Cerebellar nuclear complex (tissue), 1 donor: Measurements from ENCODE around the gene WT1.
"Not testable (repeated sequence)": the region's sequence is repeated elsewhere in the genome, so short reads cannot be mapped to it uniquely, and the experiment has no call there.

Source experiments
- DNase-seq, 2 experiments: peaks; one replicate each; lab custom pipeline; 2025; lab: John Stamatoyannopoulos, UW

The WT1 gene

GRCh38 chr11:32387411-32387810 is 47.9 kb downstream of the WT1 start:
- no peak for DNase-seq

DNA sequence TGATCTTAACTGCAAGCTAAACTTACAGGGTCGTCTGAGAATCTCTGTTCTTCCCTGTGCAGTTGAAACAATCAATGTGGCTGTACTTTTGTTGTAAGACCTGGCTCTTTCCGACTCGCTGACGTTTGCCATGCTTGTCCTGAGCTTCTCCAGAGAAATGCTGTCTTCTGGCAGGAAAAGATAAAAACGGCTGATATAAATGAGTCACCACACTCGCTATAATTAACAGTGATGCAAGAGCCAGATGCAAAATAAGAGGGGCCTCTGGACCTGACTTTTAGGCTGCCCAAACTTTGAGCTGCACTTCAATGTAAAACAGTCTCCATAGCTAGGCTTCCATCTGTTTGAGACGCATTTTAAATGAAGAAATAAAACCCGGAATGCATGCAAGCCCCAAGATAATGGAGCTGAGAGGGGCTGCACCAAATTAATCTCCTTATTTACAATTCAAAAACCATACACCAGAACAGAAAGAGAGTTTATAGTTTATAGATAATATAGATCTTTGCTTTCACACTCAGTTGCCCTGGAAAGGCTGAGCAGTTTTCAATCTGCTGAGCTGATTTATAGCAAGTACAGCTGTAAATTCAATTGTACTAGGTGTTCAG is 48.5 kb downstream of the WT1 start:
- no peak for DNase-seq

- DNase-seq, result no peak
These were observed 49.3 kb downstream of the WT1 start for GRCh38 chr11:32385998-32386397.

- DNase-seq, result no peak
These were observed 52.8 kb downstream of the WT1 start for GRCh38 chr11:32382339-32383049.

GRCh38 chr11:32381179-32381578 is 54.2 kb downstream of the WT1 start:
- DNase-seq, result no peak

DNA sequence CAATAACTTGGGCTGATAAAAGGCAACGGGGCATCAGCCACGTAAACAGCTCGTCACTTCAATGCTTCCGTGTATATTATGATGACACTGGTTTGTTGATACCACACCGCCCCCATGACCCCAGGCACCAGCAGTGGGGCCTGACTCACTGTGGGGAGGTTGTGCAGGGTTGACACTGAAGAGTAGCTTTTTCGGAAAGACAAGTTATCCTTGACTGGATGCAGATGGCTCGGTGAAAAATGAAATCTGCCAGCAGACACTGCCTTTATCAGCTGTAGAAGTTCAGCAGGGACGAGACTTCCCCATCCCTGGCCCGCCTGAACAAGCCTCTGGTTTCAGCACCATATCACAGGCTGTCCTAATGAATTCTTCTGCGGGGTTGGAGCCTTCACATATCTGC is 55.6 kb downstream of the WT1 start:
- no peak for DNase-seq

DNA sequence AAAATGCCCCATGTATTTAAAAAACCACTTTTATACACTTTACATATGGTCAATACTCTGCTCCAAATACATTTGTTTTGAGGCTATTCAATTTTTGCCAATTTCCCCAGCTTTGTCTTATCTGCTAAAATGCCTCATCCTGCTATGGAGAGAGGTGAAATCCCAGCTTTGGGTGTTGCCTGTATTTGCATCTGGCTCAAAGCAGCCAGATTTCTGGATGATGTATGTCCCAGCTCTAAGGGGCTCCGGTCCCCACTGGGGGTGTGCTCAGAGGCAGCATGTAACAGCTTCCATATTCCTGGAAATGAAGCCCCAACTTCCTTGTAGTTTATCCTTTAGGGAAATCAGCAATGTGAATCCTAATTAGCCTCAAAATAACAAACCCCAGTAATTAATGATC is 59.5 kb downstream of the WT1 start:
- no peak for DNase-seq

DNA sequence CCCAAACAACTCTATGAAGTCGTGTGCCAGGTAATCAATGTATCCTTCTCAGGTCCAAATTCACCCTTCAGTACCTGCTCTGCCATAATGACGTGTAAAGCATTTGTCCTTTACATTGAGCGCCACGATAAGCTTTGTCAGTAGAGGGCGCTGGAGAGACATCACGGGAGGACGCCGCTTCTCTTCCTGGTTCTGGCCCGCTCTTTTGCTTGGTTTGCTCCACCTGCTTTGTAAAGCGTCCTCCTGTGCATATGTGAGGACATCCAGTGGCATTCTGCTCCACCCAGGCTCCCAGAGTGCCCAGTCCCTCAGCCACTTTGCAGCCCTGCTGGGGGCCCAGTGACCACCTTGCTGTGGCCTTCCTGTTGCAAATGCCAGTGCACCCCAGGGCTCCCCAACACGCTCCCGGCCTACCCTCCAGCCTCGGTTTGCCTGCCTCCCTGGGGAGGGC is 61.1 kb downstream of the WT1 start:
- DNase-seq, result no peak

DNA sequence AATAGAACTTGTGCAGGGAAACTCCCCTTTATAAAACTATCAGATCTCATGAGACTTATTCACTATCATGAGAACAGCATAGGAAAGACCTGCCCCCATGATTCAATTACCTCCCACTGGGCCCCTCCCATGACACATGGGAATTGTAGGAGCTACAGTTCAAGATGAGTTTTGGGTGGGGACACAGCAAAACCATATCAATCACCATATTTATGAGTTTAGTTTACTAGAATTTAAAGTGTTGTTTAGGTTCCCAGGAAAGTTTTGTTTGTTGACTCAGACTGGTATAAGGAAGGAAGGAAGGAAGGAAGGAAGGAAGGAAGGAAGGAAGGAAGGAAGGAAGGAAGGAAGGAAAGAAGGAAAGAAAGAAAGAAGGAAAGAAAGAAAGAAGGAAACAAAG is 65.4 kb downstream of the WT1 start:
- DNase-seq, result not testable (repeated sequence)

GRCh38 chr11:32366666-32367065 is 68.7 kb downstream of the WT1 start:
- no peak for DNase-seq

DNA sequence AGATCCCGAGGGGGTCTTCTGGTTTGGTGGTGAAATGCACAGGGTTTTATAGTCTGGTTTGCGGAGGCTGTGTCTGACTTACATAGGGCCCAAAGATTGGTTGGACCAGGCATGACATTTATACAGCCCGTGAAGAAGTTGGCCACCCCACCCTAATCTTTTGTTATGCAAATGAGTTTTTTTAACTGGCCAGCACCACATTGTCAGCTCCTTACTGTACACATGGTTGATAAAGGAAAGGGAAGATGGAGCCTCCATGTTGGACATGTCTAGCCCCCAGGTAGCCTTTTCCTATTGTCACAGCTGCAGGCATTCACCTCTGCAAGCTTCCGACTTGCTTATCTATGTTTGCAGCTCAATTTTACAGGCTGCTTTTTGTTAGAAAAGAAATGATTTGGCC is 70.1 kb downstream of the WT1 start:
- DNase-seq, result no peak

DNA sequence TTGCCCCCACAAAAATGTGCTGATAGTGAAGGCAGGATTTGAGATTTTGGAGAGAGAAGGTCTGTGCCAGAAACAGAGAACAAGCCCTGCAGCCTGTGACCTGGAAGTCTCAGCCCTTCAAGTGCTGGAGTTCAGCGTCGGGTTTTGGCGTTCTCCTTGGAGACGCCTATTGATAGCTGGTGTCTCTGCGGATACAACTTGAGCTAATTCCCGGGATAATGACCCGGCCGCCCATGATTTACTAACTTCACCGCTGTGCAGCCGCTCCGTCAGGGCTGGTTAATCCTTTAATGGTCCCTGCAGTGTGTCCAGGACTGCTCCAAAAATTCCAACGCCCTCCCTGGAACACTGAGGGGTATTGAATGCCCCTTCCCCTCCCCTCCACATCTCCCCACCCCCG is 76.6 kb downstream of the WT1 start:
- no peak for DNase-seq

GRCh38 chr11:32353884-32354283 is 81.5 kb downstream of the WT1 start:
- DNase-seq, result no peak

- no peak for DNase-seq
These were observed 86.8 kb downstream of the WT1 start for GRCh38 chr11:32348502-32348901.

DNA sequence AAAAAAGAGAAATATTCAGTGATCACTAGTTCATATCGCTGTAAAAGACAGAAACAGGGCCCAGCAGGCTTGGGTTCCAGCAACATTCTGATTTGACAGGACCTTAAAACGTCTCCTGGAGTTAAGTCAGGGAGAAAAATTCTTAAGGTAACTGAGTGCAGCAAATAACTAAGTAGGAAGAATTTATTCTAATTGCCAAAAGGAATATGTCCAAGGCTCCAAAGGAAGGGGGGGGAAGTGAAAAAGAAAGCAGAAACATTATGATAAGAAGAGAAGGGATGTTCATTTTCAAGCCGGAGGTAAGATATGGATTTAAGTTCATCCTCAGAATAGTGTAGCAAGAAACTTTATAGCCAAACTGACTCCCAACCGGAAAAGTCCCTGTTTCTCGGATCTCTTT is 90.4 kb downstream of the WT1 start:
- no peak for DNase-seq

- no peak for DNase-seq
These were observed 91.9 kb downstream of the WT1 start for GRCh38 chr11:32343325-32344008.

DNA sequence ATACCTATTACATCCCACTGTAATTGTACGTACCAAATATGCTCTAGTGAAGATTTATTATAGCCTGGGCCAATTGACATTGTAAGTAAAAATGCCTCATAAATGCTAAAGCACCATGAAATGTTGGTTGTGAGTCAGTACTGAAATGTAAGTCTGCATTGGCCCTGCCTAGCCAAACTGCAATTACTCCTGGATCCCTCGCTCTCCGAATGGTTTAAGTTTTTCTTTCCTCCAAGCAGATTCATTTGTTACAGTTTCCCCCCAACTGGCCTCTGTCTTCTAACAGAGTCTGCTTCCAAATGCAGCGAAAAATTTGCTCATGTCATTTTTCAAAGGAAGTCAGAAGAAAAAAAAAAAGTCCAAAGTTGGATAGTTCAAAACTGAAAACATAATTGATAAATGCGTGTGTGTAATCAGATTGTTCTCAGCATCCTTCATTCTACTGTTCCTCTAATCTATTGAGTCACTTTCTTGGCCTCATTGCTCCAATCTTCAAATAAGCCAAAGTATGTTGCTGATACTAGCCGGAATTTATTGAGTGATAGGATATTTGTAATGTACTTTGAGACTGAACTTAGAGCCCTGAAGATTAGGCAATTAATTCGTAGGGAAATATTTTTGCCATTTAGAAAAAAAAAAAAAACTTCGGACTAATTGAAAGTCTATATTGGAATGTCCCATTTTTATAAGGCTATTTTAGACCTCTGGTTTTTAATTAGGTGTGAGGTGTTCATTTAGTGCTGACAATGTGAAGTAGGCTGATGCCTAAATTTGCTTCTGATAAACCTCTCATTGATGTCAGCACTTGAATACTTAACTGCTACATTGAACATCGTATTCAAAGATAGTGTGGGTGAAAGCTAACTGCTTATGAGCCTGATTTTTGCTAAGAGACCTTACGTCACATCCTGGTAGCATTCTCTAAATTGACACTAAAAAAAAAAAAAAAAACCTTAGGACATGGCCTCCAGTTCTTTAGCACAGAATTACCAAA is 93.4 kb downstream of the WT1 start:
- DNase-seq, result no peak

- no peak for DNase-seq
These were observed 95.2 kb downstream of the WT1 start for GRCh38 chr11:32340181-32340580.
